Stromal cell of bone marrow (primary cell): ENCODE data around the gene WBP1.
"Not testable (repeated sequence)": the region's sequence is repeated elsewhere in the genome, so short reads cannot be mapped to it uniquely, and the experiment has no call there.

ENCODE experiments used
- DNase-seq: peaks from one replicate; pipeline ENCODE4 v3.0.0-alpha.2; 2012; ENCODE audit warnings: low read depth

WBP1 gene

GRCh38 chr2:74427551-74427950, 30.7 kb upstream of the WBP1 start:
- no peak for DNase-seq

GRCh38 chr2:74428675-74429074, 29.6 kb upstream of the WBP1 start:
- DNase-seq = no peak

- no peak for DNase-seq
Observed at GRCh38 chr2:74429487-74430451, 28.5 kb upstream of the WBP1 start.

- DNase-seq = no peak
Observed at GRCh38 chr2:74430502-74430901, 27.7 kb upstream of the WBP1 start.

- DNase-seq = no peak
Observed at GRCh38 chr2:74436111-74436805, 22.0 kb upstream of the WBP1 start.

- no peak for DNase-seq
Observed at GRCh38 chr2:74436848-74437695, 21.2 kb upstream of the WBP1 start.

GRCh38 chr2:74438248-74438647, 20.0 kb upstream of the WBP1 start:
- DNase-seq = no peak

- no peak for DNase-seq
Observed at GRCh38 chr2:74439373-74439772, 18.9 kb upstream of the WBP1 start.

GRCh38 chr2:74439803-74440377, 18.3 kb upstream of the WBP1 start:
- no peak for DNase-seq

GRCh38 chr2:74440378-74441169, 17.7 kb upstream of the WBP1 start:
- DNase-seq = no peak

GRCh38 chr2:74441170-74441689, 17.0 kb upstream of the WBP1 start:
- DNase-seq = no peak

- no peak for DNase-seq
Observed at GRCh38 chr2:74441690-74442482, 16.4 kb upstream of the WBP1 start, which contains the start of gene RTKN. TSS of gene RTKN (minus strand) at chr2:74441937. CDS start at chr2:74441816, 121 bp downstream.

- DNase-seq = not testable (repeated sequence)
Observed at GRCh38 chr2:74442483-74443297, 15.5 kb upstream of the WBP1 start.

GRCh38 chr2:74444498-74445318, 13.5 kb upstream of the WBP1 start:
- no peak for DNase-seq

GRCh38 chr2:74447230-74447999, 10.8 kb upstream of the WBP1 start:
- no peak for DNase-seq

GRCh38 chr2:74448771-74449170, 9.5 kb upstream of the WBP1 start:
- no peak for DNase-seq

- DNase-seq = no peak
Observed at GRCh38 chr2:74450570-74451190, 7.6 kb upstream of the WBP1 start.
